HG03571 (cell line): Measurements from ENCODE around the gene TRAF3.
"Not testable (repeated sequence)": the region's sequence is repeated elsewhere in the genome, so short reads cannot be mapped to it uniquely, and the experiment has no call there.

ENCODE experiments used
- ATAC-seq: cut with Tn5 transposase; IDR thresholded peaks from one replicate; pipeline ENCODE4 v1.9.1; 2021; ENCODE audit not compliant: unreplicated experiment

TRAF3 gene

DNA sequence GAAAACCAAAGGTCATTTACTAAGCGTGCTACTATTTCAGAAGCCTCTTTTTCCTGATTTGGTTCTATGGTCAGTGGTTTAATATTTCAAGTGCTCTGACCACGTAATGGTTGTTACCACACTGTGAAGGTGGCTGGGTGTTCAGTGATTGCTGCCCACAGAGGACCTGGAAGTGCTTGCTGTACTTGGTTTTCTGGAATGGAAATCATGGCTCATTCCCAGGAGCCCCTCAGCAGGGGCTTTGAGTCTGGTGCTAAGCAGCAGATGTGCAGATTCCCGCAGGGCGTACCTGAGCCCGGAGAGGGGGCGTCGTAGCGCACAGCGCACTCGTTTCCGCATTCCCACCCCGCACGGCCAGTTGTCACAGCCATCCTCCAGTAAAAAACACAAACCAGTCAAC is 50.5 kb downstream of the TRAF3 start:
- no peak for ATAC-seq

DNA sequence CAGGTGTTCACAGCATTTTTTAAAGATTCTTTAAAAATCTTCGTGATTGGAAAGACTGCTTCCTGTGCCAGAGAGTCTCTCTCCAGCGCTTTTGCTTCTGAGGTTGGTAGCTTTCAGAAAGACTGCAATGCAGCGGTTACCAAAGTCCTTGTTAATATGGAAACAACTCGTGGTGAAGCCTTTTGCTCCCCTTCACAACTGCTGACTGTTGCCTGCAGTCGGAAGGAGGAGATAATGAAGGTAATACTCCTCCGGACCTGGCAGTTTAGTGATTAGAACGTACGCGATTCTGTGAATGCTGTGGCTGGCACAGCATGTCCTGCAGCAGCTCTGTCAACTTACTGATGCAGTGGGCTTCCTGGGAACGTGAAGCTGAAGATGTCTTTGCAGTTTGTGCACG is 50.9 kb downstream of the TRAF3 start:
- ATAC-seq, result no peak

DNA sequence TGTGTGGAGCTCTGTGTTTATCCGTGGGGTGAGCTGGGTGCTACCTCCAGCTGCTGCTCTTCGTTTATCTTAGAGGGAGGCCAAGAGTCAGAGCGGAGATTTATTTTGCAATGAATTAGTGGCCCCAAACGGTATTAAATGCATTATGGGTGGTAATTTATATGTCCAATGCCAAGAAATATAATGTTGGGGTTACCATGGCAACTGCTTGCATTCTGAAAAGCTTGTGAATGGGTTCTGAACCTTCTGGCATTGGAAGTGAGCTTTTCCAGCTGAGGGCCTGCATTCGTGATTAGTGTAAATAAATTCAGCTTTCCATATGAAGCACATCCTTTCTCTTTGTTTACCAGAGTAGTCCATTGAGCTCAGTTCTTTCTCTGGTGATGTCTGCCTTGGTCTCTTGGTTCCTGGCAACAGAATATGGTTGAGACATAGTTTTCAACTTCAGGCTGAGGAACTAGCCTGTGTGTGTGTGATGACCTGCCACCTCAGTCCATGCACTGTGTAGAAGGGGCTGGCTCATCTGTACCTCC is 51.8 kb downstream of the TRAF3 start:
- ATAC-seq, result no peak

DNA sequence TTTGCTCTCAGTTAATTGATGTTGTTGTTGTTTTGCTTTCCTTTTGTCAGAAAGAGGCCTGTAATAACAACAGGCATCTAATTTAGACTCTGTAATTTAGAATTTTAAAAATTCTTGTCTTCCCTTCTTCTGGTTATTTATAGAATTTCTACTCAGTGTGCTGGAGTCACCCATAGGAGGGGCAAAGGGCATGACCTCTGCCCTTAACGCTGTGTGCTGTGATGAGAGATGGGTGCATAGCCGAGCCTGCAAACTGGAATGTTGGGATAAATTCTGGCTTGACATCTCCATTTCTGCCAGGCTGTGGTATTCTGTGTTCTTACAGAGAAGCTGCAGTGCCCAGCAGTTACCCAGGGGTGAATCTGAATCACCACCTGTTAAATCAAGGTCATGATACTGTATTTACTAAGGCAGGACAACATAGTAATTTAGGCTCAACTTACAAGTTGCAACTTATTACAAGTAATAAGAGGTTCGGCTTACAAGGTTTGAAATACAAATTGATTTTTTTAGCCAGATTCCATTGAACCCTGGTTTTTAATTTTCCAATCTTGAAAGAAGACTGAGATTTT is 53.3 kb downstream of the TRAF3 start:
- ATAC-seq, result no peak

DNA sequence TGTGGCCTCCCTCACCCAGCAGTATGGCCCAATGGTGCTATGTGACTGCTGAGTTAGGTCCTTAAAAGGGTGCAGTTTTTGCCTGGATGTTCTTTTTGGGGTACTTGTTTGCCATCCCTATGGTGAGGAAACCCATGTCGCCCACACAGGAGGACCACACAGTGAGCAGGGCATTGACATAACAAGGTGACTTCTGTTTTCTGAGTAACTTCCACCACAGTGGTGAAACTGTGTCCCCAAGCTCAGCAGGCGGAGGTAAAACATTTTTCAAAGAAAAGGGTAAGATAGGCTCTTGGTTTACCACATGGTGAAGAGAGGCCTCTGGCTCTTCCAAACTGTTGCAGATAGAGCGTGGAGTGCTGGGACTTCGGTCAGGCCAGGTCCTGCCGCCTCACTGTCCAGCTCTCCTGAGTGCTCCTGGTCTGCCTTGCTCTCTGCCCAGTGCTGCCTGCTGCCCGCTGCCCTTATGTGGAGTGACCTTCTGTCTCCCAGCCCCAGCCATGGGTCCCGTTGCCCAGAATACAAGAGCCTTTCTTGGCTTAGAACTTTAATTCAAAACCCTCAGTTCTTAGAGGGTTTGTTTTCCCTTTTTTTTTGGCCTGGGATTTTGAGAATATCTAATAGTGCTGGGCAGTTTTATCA is 54.0 kb downstream of the TRAF3 start:
- no peak for ATAC-seq

DNA sequence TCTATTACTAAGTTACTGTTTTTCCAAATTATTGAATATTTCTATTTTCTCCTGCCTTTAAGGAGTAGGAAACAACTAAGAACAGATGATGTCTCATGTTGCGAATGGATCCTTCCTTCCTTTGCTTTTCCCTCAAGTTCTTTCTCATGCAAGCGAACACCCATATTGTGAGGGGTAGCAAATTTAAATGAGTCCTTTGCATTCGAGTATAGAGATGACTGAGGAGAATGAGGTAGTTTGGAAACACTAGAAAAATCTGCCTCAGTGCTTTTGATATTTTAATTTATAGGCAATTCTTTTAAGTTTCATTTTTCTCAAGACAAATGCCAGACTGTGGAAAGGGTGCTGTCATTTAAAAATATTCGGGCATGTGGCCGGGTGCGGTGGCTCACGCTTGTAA is 56.1 kb downstream of the TRAF3 start:
- no peak for ATAC-seq

DNA sequence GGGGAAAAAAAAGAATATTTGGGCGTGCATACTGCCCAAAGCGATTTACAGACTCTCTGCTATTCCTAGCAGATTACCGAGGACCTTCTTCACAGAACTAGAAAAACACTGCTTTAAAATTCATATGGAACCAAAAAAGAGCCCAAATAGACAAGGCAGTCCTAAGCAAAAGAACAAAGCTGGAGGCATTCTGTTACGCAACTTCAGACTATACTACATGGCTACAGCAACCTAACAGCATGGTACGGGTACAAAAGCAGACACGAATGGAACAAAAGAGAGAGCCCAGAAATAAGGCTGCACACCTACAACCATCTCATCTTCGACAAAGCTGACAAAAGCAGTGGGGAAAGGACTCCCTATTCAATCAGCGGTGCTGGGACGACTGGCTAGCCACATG is 56.7 kb downstream of the TRAF3 start:
- no peak for ATAC-seq

DNA sequence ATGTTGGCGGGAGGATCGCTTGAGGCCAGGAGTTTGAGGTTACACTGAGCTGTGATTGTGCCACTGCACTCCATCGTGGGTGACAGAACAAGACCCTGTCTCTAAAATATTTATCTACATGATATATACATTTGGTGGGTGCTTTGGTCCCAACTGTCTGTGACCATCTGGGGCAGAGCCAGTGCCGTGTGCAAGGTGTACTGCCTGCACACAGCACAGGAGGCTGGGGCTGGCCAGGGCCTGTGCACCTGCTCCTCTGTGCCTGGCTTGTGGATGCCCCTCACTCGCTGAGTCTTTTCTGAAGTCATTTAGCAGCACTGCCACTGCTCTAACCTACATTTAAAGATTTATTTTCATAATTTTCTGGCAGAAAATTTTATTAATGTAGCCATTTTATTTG is 58.7 kb downstream of the TRAF3 start:
- no peak for ATAC-seq

DNA sequence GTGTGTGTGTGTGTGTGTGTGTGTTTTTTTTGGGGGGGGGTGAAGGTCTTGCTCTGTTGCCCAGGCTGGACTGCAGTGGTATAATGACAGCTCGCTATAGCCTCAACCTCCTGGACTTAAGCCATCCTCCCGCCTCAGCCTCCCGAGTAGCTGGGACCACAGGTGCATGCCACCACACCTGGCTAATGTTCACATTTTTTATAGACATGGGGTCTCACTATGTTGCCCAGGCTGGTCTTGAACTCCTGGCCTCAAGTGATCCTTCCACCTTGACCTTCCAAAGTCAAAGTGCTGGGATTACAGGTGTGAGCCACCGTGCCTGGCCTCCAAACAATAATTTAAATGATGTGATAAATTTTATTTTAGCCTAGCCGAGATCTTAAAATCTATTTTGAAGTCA is 59.9 kb downstream of the TRAF3 start:
- ATAC-seq, result not testable (repeated sequence)

DNA sequence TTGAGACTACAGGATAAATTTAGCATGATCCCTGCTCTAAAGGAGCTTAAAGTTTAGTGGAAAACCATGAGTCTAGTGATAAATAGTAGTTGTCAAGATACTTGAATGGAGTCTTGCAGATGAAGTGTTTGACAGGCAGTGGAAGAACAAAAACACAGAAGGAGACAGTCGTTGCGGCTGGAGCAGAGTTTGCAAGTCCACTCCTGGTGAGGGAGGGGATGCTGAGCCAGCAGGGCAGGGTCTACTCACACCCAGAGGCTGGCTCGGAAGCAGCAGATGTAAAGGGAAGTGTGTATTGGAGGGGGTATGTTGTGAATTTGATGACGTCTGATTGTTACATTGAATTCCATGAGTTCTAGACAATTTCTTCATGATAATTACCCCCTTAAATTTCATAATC is 61.3 kb downstream of the TRAF3 start:
- ATAC-seq, result no peak

DNA sequence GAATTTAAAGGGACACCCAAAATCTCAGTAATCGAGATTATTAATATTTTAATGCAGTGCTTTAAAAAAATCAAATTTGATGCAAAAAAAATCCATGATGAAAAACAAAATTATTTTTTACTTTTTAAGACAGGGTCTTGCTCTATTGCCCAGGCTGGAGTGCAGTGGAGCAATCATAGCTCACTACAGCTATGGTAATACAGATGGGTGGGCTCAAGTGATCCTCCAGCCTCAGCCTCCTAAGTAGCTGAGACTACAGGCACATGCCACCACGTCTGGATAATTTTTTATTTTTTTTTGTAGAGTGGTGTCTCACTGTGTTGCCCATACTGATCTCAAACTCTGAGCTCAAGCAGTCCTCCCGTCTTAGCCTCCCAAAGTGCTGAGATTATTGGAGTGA is 62.9 kb downstream of the TRAF3 start:
- ATAC-seq, result no peak

DNA sequence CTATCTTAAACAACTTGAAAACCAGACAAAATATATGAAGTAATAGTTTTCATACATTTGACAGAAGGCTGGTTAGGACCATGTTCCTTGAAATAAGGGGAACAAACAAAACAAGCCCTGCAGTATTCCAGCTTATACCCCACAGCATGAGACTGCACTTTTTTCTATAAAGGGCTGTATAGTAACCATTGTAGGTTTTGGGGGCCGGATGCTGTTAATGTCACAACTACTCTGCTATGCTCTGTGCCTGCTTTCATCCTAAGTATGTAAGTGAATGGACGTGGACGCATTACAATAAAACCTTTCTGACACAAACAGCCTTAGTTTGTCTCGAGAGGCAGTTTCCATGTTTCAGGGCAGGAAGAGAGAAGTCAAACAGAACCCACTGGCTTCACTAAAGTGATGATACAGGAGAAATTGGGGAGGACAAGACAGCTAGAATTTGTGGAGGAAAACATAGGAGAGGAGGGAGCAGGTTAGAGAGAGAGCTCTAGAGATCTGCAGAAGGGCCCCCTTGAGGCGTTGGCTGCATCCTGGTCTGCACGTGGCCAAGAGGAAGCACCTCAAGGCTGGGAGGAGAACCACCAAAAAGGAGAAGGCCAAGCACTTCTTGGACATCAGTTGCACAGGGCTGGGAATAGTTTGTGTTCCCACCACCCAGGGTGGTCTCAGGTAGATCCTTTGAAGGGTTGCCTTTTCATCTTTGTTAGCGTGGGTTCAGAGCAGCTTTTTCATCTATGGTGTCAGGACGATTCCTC is 63.7 kb downstream of the TRAF3 start:
- no peak for ATAC-seq

DNA sequence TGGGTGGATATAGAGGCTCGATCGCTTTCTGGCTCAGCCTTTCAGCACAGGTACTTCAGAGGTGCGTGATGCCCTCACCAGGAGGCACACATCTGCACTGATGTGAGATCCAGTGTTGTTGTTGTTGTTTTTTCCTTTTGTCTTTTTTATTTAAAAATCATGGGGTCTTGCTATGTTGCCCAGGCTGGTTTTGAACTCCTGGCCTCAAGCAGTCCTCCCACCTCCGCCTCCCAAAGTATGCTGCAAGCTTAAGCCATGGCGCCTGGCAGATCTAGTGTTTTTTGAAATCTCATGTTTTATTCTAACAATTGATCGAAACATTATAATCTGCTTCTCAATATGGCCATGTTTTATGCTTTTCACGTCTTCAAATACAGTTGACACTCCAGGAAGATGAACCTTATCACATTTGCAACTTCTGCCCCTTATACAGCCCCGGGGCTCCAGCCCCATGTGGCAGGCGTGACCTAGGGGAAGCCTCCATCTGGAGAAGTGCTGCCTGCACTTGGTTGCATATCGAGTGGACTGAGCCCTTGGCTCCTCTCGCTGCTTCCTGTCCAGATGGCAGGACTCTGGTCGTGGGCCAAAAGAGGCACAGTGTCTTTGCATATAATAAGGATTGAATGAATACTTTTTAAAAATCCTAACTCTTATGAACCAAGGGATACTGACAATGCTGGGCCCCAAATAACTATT is 71.7 kb downstream of the TRAF3 start:
- ATAC-seq, result no peak

DNA sequence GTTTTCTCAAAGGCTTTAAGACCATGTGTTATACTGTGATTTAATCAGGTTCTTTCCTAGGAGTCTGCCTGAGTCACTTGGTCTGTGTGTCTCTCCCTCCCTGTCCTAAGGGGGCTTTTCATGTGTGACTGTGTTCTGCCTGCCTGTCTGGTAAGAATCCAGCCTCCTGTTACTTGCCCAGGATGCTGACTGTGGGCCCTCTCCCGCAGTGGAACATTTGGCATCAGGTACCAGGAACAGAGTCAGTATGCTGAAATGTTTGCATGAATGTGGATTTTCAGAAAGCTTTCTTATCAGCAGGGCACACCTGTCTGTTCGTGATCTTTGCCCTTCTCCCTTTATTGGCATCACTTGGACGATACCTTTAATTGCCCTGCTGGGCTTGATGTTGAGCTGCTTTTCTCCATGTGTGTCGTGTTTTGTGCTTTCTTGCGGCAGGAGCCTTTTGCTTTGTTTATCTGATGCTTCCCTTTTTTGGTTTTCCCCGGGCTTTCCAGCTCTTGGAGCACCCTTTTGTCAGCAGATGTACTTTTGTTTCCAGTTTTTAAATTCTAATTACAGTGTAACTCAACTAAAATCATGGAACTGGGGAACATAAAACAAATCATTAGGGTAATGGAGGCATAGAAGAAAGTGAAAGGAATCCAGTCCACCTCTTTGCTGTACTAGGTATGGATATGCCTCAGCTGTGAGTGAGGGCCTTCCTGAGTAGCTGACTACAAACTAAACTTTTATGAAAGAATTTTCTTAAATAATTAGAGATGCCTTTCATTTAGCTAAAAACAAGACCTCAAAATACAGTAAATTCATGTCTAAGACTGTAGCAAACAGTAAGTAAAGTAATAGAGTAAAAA is 72.5 kb downstream of the TRAF3 start:
- no peak for ATAC-seq

DNA sequence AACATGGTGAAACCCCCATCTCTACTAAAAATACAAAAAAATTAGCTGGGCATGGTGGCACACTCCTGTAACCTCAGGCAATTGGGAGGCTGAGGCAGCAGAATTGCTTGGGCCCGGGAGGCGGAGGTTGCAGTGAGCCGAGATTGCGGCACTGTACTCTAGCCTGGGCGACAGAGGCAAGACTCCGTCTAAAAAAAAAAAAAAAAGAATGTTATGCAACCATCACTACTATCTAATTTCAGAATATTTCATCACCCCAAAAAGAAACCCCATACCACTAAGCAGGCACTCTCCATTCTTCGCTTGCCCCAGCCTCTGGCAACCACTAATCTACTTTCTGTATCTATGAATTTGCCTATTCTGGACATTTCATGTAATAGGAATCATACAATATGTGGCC is 76.4 kb downstream of the TRAF3 start:
- ATAC-seq, result no peak

DNA sequence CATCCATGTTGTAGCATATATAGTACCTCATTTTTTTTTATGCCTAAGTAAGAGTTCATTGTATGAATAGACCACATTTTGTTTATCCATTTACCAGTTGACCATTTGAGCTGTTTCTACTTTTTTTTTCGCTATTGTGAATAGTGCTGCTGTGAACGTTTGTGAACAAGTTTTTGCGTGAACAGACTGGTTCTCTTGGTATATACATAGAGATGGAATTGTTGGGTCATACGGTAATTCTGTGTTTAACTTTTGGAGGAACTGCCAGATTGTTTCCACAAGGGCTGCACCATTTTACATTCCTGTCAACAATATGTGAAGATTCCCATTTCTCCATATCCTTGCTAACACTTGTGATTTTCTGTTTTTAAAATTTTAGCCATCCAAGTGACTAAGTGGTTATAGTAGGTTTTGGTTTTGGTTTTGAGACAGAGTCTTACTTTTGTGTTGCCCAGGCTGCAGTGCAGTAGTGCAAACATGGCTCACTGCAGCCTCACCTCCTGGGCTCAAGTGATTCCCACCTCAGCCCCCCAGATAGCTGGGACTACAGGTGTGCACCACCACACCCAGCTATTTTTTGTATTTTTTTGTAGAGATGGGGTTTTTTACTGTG is 76.9 kb downstream of the TRAF3 start:
- no peak for ATAC-seq

DNA sequence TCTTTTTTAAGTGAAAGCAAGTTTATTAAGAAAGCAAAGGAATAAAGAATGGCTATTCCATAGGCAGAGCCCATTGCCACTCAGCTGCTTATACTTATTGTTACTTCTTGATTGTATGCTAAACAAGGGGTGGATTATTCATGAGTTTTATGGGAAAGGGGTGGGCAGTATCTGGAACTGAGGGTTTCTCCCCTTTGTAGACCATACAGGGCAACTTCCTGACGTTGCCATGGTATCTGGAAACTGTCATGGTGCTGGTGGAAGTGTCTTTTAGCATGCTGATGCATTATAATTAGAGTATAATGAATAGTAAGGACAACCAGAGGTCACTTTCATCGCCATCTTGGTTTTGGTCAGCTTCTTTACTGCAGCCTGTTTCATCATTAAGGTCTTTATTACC is 78.9 kb downstream of the TRAF3 start:
- ATAC-seq, result no peak

DNA sequence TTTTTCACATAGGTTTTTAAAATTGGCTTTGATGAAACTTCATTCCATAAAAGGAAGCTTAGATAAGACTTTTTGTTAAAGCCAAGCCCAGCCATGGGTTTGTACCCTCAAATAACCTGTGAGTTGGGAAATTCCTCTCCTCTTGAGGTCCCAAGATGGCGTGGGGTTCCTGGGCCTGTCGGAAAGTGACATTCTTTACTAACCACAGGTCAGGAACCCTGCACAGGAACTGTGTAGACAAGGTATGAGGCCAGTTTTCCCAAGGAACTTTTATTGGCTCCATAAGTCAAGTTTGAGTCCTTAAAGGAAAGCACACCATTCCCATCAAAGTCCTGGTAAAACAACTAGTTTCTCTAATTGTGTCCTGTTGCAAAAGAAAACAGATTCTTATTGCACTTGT is 80.2 kb downstream of the TRAF3 start:
- no peak for ATAC-seq

DNA sequence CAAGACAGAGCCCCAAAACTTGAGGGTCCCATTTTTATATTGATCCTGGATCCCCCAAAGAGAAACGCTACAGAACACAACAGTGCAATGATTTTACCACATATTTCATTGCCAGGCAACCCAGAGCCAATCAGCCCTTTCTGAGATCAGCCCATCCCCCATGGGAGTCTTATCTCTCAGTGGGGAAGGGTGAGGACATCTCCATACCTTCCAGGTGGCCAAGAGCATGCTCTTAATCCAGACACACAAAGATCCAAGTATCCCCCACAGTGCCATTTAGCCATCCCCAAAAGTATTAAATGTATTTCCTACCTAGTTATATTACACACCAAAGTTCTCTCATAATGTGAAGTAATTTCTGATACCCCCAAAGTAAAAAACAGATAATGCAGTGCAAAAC is 82.7 kb downstream of the TRAF3 start:
- ATAC-seq, result no peak

DNA sequence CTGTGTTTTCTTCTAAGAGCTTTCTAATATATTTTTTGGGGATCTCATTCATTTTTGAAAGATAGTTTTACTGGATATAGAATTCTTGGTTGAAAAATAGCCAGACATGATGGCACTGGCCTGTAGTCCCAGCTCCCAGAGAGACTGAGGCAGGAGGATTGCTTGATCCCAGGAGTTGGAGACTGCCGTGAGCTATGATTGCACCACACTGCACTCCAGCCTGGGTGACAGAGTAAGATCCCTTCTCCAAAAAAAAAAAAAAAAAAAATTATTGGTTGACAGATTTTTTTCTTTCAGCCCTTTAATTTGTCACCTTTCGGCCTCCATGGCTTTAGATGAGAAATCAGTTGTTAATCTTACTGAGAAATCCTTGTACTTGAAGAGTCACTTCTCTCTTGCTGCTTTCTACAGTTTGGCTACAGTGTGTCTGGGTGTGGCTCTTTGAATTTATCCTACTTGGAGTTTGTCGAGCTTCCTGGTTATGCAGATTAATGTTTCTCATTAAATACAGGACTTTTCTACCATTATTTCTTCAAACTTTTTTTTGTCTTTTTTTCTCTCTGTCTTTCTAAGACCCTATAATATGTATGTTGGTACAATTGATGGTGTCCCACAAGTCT is 85.0 kb downstream of the TRAF3 start:
- ATAC-seq, result no peak
